GM18511 (cell line): ENCODE results near the gene FARSB.
"Not testable (repeated sequence)": the region's sequence is repeated elsewhere in the genome, so short reads cannot be mapped to it uniquely, and the experiment has no call there.

ENCODE experiments used
- ATAC-seq: cut with Tn5 transposase; IDR thresholded peaks from one replicate; pipeline ENCODE4 v1.9.1; 2021; ENCODE audit warnings: mild to moderate bottlenecking, moderate library complexity; ENCODE audit not compliant: unreplicated experiment

Gene FARSB

GRCh38 chr2:222609381-222609780, 46.5 kb downstream of the FARSB start:
- no peak for ATAC-seq

GRCh38 chr2:222608081-222608480, 47.8 kb downstream of the FARSB start:
- no peak for ATAC-seq

- ATAC-seq: no peak
Observed at GRCh38 chr2:222606306-222606705, 49.6 kb downstream of the FARSB start.

GRCh38 chr2:222604749-222605515, 51.0 kb downstream of the FARSB start:
- ATAC-seq: no peak

- ATAC-seq: no peak
Observed at GRCh38 chr2:222603501-222603900, 52.4 kb downstream of the FARSB start.

- ATAC-seq: no peak
Observed at GRCh38 chr2:222598611-222599010, 57.3 kb downstream of the FARSB start.

- ATAC-seq: no peak
Observed at GRCh38 chr2:222595581-222595980, 60.3 kb downstream of the FARSB start.

- no peak for ATAC-seq
Observed at GRCh38 chr2:222594679-222595078, 61.2 kb downstream of the FARSB start.

GRCh38 chr2:222592176-222592575, 63.7 kb downstream of the FARSB start:
- no peak for ATAC-seq

GRCh38 chr2:222591661-222592060, 64.2 kb downstream of the FARSB start:
- ATAC-seq: no peak

GRCh38 chr2:222584589-222584988, 71.3 kb downstream of the FARSB start:
- not testable (repeated sequence) for ATAC-seq

GRCh38 chr2:222582928-222583327, 73.0 kb downstream of the FARSB start:
- ATAC-seq: no peak

GRCh38 chr2:222577341-222577740, 78.6 kb downstream of the FARSB start:
- no peak for ATAC-seq

- ATAC-seq: no peak
Observed at GRCh38 chr2:222576171-222577081, 79.5 kb downstream of the FARSB start.

- no peak for ATAC-seq
Observed at GRCh38 chr2:222575618-222576017, 80.3 kb downstream of the FARSB start.

- no peak for ATAC-seq
Observed at GRCh38 chr2:222572751-222573174, 83.1 kb downstream of the FARSB start.

GRCh38 chr2:222572264-222572721, 83.6 kb downstream of the FARSB start:
- ATAC-seq: no peak

- ATAC-seq: no peak
Observed at GRCh38 chr2:222569826-222570225, 86.1 kb downstream of the FARSB start.

GRCh38 chr2:222568865-222569264, 87.0 kb downstream of the FARSB start:
- ATAC-seq: no peak

GRCh38 chr2:222566229-222566628, 89.7 kb downstream of the FARSB start:
- ATAC-seq: no peak

GRCh38 chr2:222563936-222564335, 92.0 kb downstream of the FARSB start:
- ATAC-seq: no peak
